Spleen (tissue), 11 donors: ENCODE measurements around the gene OPCML. TPM values are rescaled to one million over a fixed set of nuclear protein-coding genes. Genes with fewer than 3 reads are reported as not detected.

ENCODE experiments used
- DNase-seq: peaks from one replicate; pipeline ENCODE4 v3.0.0-alpha.2; 2020
- H3K27ac ChIP-seq, 8 donors: fragments of 200-600 bp; sonication (generic) in 7 of 8; 1 replicate in 4 of 8; 2 replicates in 4 of 8; pipeline versions ENCODE4 v1.5.0 to v1.8.0; 2016 to 2021; ENCODE audit warnings: inconsistent platforms in 4 of 8, mild to moderate bottlenecking in 4 of 8, moderate library complexity in 1 of 8
- H3K27me3 ChIP-seq, 7 donors: fragments of 200-600 bp; sonication (generic) in 6 of 7; replicated peaks in 1 of 7; 1 replicate in 4 of 7; 2 replicates in 3 of 7; pipeline versions ENCODE4 v1.5.0 to v1.8.0; 2016 to 2021; ENCODE audit warnings: inconsistent platforms in 3 of 7, mild to moderate bottlenecking in 1 of 7
- H3K36me3 ChIP-seq, 6 donors: fragments of 200-600 bp; sonication (generic) in 5 of 6; 1 replicate in 4 of 6; 2 replicates in 2 of 6; pipeline versions ENCODE4 v1.5.0 to v1.8.0; 2016 to 2021; ENCODE audit warnings: inconsistent platforms in 2 of 6
- H3K4me1 ChIP-seq, 6 donors: fragments of 200-600 bp; sonication (generic) in 5 of 6; 1 replicate in 3 of 6; 2 replicates in 3 of 6; pipeline versions ENCODE4 v1.5.0 to v1.8.0; 2016 to 2021; ENCODE audit warnings: inconsistent platforms in 3 of 6
- H3K4me3 ChIP-seq, 8 donors: fragments of 200-600 bp; sonication (generic) in 7 of 8; 1 replicate in 4 of 8; 2 replicates in 4 of 8; pipeline versions ENCODE4 v1.5.0 to v1.8.0; 2016 to 2021; ENCODE audit warnings: inconsistent platforms in 4 of 8, mild to moderate bottlenecking in 4 of 8, moderate library complexity in 2 of 8
- H3K9me3 ChIP-seq, 8 donors: fragments of 200-600 bp; sonication (generic) in 7 of 8; 1 replicate in 4 of 8; 2 replicates in 4 of 8; pipeline versions ENCODE4 v1.5.0 to v1.8.0; 2016 to 2021; ENCODE audit warnings: inconsistent platforms in 4 of 8
- POLR2A ChIP-seq, 3 donors: fragments of 450-650 bp; IDR thresholded peaks; one replicate each; pipeline ENCODE4 v1.5.1; 2017; ENCODE audit warnings: antibody characterized with exemption in 3 of 3, mild to moderate bottlenecking in 1 of 3
- POLR2AphosphoS5 ChIP-seq, 3 donors: sonication (generic); formaldehyde crosslinking; IDR thresholded peaks; one replicate each; pipeline ENCODE4 v1.5.1; 2017; ENCODE audit warnings: antibody characterized with exemption in 3 of 3
- WGBS, 5 donors: extraction: QIAGEN DNeasy Blood & Tissue Kit in 3 of 5; methylation state at CpG; one replicate each; pipeline versions ENCODE4 v1.1.5 to v1.1.7; 2013 to 2018; 5-methylcytosine and 5-hydroxymethylcytosine counted together
- intact Hi-C: fragments of 100-400 bp; cut with DNase I; formaldehyde crosslinking; loops from one replicate; pipeline ENCODE4 v1.15.0; 2023; ENCODE audit warnings: low total_unique reads
- polyA plus RNA-seq, 3 donors: library from polyadenylated mRNA; stranded (reverse); fragments of 200-250 nt; gene quantifications; one replicate each; pipeline ENCODE4 v1.2.1, GENCODE V29; 2013
- total RNA-seq, 7 donors: library from RNA; depleted of rRNA in 3 of 7; stranded (reverse); fragments of >200 nt in 3 of 7; fragmentation: NEBNext Ultra II Directional in 4 of 7; extraction: Animal tissue kit (Norgen Biotek cat#: 25700) in 4 of 7; gene quantifications; one replicate each; pipeline versions ENCODE4 v1.1.0 to v1.2.1, GENCODE V29; 2016 to 2021
- TF ChIP-seq, protein P1 (sequence below), 11 experiments: fragments of 200-600 bp in 7 of 11; fragments of 450-650 bp in 4 of 11; sonication (generic) in 4 of 11; IDR thresholded peaks in 8 of 11; conservative IDR thresholded peaks in 3 of 11; 1 replicate in 7 of 11; 2 replicates in 4 of 11; pipeline versions ENCODE4 v1.4.0 to v1.8.0; 2016 to 2021; ENCODE audit warnings: antibody characterized with exemption in 11 of 11, inconsistent platforms in 4 of 11, mild to moderate bottlenecking in 1 of 11
- donor health status: healthy with polysubstance abuse.
- donor health status: DM: no; HTN: no; CAD: no; lungs with moderate emphysema.
- donor health status: DM: no; HTN: no; CAD: no.
- donor health status: Bipolar disorder and iron deficiency.
- donor health status: healthy.
- donor health status: DM: no; HTN: no; CAD: no.
- donor health status: DM: yes; HTN: yes; CAD: no.

The OPCML gene
- total and polyA plus RNA-seq, 10 donors: 0.09 to 10.7 (median 3.1) TPM

DNA sequence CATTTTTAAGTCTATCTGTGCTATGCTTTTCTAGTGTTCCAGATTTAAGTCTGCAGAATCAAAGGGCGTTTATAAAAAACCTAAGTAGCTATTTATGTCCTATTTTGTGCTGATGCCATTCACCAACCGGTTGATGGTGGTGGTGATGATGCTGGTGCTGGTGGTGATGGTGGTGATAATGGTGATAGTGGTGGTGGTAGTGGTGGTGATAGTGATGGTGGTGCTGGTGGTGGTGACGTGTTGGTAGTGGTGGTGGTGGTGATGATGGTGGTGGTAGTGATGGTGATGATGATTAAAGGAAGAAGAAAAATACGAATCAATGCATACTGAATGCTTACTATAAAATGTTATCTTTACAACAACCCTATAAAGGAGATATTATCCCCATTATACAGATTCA is 178.2 kb downstream of the OPCML start:
- intact Hi-C loops: no loop called here
- no peak overlapping the region for H3K27ac ChIP-seq
- no peaks in the 10 kb centered on the region for H3K27me3 ChIP-seq
- H3K9me3 ChIP-seq: no peaks in the 10 kb centered on the region
- WGBS, 5 donors: 77 to 88% (median 80%) methylated on average over 4 of the region's 4 CpGs
- no peaks in the 10 kb centered on the region for H3K4me1 ChIP-seq
- TF ChIP-seq, protein P1, sequence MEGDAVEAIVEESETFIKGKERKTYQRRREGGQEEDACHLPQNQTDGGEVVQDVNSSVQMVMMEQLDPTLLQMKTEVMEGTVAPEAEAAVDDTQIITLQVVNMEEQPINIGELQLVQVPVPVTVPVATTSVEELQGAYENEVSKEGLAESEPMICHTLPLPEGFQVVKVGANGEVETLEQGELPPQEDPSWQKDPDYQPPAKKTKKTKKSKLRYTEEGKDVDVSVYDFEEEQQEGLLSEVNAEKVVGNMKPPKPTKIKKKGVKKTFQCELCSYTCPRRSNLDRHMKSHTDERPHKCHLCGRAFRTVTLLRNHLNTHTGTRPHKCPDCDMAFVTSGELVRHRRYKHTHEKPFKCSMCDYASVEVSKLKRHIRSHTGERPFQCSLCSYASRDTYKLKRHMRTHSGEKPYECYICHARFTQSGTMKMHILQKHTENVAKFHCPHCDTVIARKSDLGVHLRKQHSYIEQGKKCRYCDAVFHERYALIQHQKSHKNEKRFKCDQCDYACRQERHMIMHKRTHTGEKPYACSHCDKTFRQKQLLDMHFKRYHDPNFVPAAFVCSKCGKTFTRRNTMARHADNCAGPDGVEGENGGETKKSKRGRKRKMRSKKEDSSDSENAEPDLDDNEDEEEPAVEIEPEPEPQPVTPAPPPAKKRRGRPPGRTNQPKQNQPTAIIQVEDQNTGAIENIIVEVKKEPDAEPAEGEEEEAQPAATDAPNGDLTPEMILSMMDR (IDR thresholded peaks at IDR 0.05 in 8 of 11, conservative IDR thresholded peaks at IDR 0.05 in 3 of 11): no peak
- TF ChIP-seq POLR2A (IDR thresholded peaks at IDR 0.05) (no peak), POLR2AphosphoS5 (IDR thresholded peaks at IDR 0.05) (no peak)
- DNase-seq: no peak
- no peaks in the 10 kb centered on the region for H3K36me3 ChIP-seq
- no peak overlapping the region for H3K4me3 ChIP-seq

DNA sequence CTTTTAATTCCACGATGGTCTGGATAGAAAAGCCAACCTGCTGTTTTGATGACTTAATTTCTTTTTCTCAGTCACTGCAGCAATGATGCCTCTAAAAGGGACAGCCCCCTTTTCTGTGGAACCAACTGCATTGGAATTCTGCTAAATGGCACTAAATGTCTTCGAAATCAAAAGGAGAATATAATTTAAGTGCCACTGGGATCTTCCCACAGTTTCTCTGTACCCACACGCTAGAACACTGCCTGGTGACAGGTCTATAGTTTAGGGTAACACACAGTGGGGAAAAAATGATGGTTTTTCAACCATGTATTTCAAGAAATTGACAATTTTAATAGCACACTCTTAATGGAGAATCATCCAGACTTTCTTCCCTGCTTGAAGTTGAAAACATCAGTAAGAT is 182.3 kb downstream of the OPCML start:
- intact Hi-C loops: no loop called here
- Histone ChIP-seq H3K27ac (no peak overlapping the region), H3K36me3 (no peaks in the 10 kb centered on the region), H3K4me1 (no peaks in the 10 kb centered on the region), H3K27me3 (no peaks in the 10 kb centered on the region), H3K4me3 (no peak overlapping the region), H3K9me3 (no peaks in the 10 kb centered on the region)
- TF ChIP-seq, protein P1 (IDR thresholded peaks at IDR 0.05 in 8 of 11, conservative IDR thresholded peaks at IDR 0.05 in 3 of 11): no peak
- no peak for TF ChIP-seq POLR2AphosphoS5 (IDR thresholded peaks at IDR 0.05)
- no peak for TF ChIP-seq POLR2A (IDR thresholded peaks at IDR 0.05)
- 55 to 75% (median 61%) methylated on average over 3 of the region's 3 CpGs for WGBS, 5 donors
- no peak for DNase-seq

DNA sequence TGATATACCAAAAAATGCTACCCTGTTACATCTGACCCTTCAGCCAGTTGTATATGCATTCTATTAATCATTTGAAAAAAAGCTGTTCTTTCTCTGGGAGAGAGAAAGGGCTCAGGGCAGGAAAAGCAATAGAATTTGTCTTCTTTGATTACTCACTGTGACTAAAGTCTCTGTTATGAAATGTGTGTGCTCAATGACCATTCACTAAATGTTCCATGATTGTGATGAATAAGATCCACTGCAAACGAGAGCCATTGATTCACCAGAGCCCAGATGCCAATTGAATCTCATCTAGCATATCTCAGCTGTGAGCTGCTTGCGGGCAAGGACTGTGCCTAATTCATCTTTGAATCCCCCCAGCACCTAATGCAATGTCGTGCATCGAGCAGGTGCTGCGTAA is 184.3 kb downstream of the OPCML start:
- Histone ChIP-seq H3K27ac (no peak overlapping the region), H3K36me3 (no peaks in the 10 kb centered on the region), H3K9me3 (no peaks in the 10 kb centered on the region), H3K4me1 (no peaks in the 10 kb centered on the region), H3K4me3 (no peak overlapping the region), H3K27me3 (no peaks in the 10 kb centered on the region)
- intact Hi-C loops: no loop called here
- WGBS, 5 donors: 74 to 92% (median 86%) methylated on average over 5 of the region's 5 CpGs
- TF ChIP-seq POLR2AphosphoS5 (IDR thresholded peaks at IDR 0.05) (no peak), POLR2A (IDR thresholded peaks at IDR 0.05) (no peak)
- TF ChIP-seq, protein P1 (IDR thresholded peaks at IDR 0.05 in 8 of 11, conservative IDR thresholded peaks at IDR 0.05 in 3 of 11): no peak
- no peak for DNase-seq

DNA sequence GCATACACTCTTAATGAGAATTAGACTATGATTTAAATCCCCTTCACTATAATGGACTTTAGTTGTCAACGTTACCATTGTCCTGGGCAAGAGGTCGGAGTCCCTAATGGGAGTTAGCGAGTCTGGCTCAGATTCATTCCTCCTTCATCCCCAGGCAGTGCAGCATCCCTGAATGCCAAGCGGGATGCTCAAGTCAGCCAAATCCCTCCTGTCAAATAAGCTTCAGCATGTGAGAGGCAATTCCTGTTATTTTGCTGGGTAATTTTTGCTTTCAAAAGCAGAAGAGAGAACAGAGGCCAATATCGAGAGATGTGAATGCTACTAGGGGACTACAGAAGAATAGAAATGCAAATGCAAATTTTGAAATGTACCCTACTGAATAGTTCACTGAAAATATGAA is 186.2 kb downstream of the OPCML start:
- Histone ChIP-seq H3K9me3 (no peaks in the 10 kb centered on the region), H3K27me3 (no peaks in the 10 kb centered on the region), H3K4me1 (no peaks in the 10 kb centered on the region), H3K4me3 (no peak overlapping the region), H3K27ac (no peak overlapping the region), H3K36me3 (no peaks in the 10 kb centered on the region)
- WGBS, 5 donors: 86 to 93% (median 92%) methylated on average over 5 of the region's 5 CpGs
- intact Hi-C loops: no loop called here
- TF ChIP-seq, protein P1 (IDR thresholded peaks at IDR 0.05 in 8 of 11, conservative IDR thresholded peaks at IDR 0.05 in 3 of 11): no peak
- no peak for DNase-seq
